SIG-M5 (cell line): Measurements from ENCODE around the gene OGG1.

Experiments used
- DNase-seq: peaks from one replicate; lab custom pipeline; 2025; lab: John Stamatoyannopoulos, UW

OGG1 gene

GRCh38 chr3:9786209-9786739 is 36.5 kb downstream of the OGG1 start:
- DNase-seq = no peak

- no peak for DNase-seq
These were observed 37.3 kb downstream of the OGG1 start for GRCh38 chr3:9786825-9787669.

GRCh38 chr3:9787714-9788113 is 38.0 kb downstream of the OGG1 start:
- no peak for DNase-seq

GRCh38 chr3:9791127-9791526 is 41.4 kb downstream of the OGG1 start:
- no peak for DNase-seq

GRCh38 chr3:9791790-9792404 is 42.1 kb downstream of the OGG1 start:
- DNase-seq = no peak

- peak; percentile 91 for DNase-seq
These were observed 42.8 kb downstream of the OGG1 start, which contains the start of the genes ARPC4 and TADA3 for GRCh38 chr3:9792405-9793160. TSS of gene ARPC4 (plus strand) at chr3:9793082. CDS start at chr3:9793122, 40 bp downstream. TSS of gene TADA3 (minus strand) at chr3:9792473. CDS start at chr3:9791466, 1,007 bp downstream.

GRCh38 chr3:9793161-9793781 is 43.5 kb downstream of the OGG1 start:
- DNase-seq = no peak

GRCh38 chr3:9794400-9794799 is 44.6 kb downstream of the OGG1 start:
- no peak for DNase-seq

GRCh38 chr3:9795207-9795606 is 45.5 kb downstream of the OGG1 start:
- DNase-seq = peak; percentile 41

GRCh38 chr3:9797196-9797945 is 47.6 kb downstream of the OGG1 start:
- DNase-seq = no peak

- DNase-seq = no peak
These were observed 50.8 kb downstream of the OGG1 start for GRCh38 chr3:9800529-9800928.

- no peak for DNase-seq
These were observed 53.7 kb downstream of the OGG1 start for GRCh38 chr3:9803494-9803893.

- no peak for DNase-seq
These were observed 55.2 kb downstream of the OGG1 start for GRCh38 chr3:9804996-9805395.

GRCh38 chr3:9806137-9806536 is 56.4 kb downstream of the OGG1 start:
- DNase-seq = no peak
